NCI-H2107 (cell line): ENCODE data around the gene SYT6.

Experiments used
- DNase-seq: peaks from one replicate; lab custom pipeline; 2025; lab: John Stamatoyannopoulos, UW

Gene SYT6

GRCh38 chr1:114118351-114118990 lies 35.2 kb downstream of the SYT6 start:
- no peak for DNase-seq

DNA sequence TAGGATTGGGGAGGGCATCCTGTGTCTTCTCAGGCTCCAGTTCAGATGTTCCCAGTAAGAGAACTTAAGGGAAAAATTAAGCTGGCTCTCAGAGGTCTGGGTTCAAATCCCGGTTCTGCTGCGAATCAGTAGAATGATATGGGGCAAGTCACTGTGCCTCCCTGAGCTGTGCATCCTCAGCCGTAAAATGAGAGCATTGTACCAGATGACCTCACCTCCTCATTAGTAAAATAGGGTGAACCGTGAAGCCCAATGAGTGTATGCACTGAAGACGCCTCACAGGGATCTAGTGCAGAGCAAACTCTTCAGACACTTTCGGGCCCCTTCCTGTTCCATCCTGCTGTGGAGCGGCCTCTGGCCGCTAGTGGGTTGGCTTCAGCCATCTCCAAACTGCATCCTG lies 36.0 kb downstream of the SYT6 start:
- no peak for DNase-seq

- no peak for DNase-seq
Measured at GRCh38 chr1:114116086-114116485, 37.6 kb downstream of the SYT6 start.

- no peak for DNase-seq
Measured at GRCh38 chr1:114114185-114115094, 39.2 kb downstream of the SYT6 start.

- no peak for DNase-seq
Measured at GRCh38 chr1:114113411-114114184, 40.1 kb downstream of the SYT6 start.

DNA sequence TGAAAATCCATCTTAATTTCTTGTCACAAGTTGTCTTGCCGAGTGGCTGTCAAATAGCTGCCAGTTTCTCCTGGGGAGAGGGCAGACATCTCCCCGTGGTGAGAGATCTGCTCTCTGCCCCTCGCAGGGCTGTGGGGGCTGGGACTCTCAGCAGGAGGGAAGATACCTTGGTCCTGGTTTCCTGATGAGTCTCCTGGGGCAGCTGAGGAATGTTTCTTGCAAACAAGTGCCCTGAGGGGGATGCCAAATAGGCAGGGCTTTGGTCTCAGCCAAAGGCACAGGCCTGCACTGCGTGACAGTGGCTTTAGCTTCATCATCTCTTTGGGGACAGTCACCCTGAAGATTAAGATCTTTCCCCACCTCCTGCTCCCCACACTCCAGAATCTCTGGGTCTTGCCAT lies 40.9 kb downstream of the SYT6 start:
- no peak for DNase-seq

GRCh38 chr1:114111731-114112641 lies 41.7 kb downstream of the SYT6 start:
- DNase-seq, result no peak

- no peak for DNase-seq
Measured at GRCh38 chr1:114109981-114110380, 43.7 kb downstream of the SYT6 start.

DNA sequence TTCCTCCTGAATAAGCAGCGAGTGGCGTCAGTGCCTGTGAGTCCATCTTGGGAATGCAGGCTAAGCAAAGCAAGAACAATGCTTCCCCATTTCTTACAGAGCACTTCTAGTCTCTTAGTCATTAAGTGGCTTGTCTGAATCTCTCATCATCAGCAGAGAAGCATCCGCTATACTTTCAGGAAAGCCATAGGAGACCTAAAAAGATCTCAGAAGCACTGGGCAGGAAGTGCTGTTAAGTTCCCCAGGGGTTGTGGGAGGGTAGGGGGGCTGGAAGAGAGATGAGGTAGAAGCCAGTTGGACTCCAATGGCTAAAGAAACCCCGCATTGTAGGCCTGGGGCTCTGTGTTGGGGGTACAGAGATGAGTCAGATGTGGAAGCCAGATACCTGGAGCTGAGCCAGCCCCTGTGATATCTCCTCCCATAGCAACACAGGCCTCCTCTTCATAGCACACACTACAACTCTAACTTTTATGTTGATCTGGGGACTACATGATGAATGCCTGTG lies 44.9 kb downstream of the SYT6 start:
- DNase-seq, result no peak

GRCh38 chr1:114107474-114108435 lies 45.9 kb downstream of the SYT6 start:
- no peak for DNase-seq

- no peak for DNase-seq
Measured at GRCh38 chr1:114105421-114105979, 48.2 kb downstream of the SYT6 start.

DNA sequence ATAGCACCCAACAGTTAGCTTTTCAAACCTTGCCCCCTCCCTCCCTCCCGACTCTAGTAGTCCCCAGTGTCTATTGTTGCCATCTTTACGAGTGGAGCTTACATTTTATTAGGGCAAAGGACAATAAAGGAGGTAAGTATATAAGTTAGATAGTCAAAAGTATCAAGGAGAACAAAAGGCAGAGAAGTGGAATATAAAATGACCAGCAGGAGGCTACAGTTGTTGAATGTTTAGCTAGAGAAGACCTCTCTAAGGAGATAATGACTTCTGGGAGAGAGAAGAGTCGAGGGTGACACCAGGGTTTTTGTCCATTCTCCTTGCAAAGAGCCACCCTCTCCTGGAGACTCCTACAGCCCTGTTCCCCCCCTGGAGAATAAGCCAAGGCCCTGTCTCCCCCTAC lies 48.7 kb downstream of the SYT6 start:
- DNase-seq, result no peak

- DNase-seq, result no peak
Measured at GRCh38 chr1:114103992-114104391, 49.7 kb downstream of the SYT6 start.

- no peak for DNase-seq
Measured at GRCh38 chr1:114102136-114102535, 51.5 kb downstream of the SYT6 start.

DNA sequence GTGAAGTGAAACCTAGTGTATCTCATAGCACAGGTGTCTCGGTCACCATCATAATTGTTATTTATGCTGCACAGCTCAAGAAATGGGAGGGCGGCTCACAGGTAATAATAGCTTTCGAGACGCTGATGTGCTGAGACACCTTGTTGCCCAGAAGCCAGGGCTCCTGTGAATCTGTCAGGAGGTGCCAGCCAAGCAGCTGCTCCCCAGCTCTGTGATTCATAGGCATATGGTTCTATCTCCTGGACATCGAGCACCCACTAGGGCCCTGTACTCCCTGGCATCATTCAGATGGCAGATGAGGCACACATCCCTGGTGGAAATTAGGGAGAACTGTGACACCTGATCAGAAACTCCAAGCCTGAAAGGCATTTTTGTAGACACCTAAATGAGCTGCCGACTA lies 53.5 kb downstream of the SYT6 start:
- DNase-seq, result no peak

GRCh38 chr1:114099268-114099667 lies 54.4 kb downstream of the SYT6 start:
- DNase-seq, result no peak

DNA sequence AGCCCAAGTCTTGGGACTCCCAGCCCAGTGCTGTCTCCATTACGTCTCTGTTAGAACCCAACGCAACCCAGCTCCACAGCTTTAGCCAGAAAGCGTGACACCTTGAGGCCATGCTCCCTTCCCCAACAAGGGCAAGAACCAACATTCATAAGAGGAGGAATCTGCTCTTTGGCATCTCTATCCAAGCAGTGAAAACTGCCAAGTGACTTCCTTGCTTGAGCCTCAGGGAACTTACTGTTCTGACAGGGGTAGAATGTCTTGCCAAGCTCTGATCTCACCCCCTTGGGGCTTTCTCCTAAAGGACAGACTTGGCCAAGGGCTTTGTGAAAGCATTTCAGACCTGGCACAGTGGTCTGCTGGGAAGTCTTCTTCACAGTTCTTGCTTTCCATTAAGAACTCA lies 56.6 kb downstream of the SYT6 start:
- no peak for DNase-seq

DNA sequence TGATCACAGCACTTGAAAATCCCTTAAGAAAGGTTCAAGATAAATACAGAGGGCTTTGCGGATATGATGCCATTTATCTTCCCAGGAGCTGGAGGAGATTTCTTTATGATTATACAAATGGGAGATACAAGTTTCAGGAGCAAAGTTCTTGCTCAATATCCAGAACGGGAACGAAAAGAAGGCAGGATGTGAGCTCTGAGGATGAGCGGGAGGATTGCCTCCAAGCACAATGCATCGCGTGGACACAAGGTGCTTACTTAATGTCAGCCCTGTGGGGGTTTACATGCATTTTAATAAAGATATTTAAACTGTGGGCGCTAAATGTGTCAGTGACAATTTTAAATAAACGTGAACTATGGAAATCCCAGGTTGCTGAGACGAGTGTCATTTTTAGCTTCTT lies 59.0 kb downstream of the SYT6 start:
- DNase-seq, result no peak

GRCh38 chr1:114094363-114094634 lies 59.4 kb downstream of the SYT6 start:
- no peak for DNase-seq
